LNCaP clone FGC (cell line): ENCODE results near the gene PPP1R3G.

ENCODE experiments used
- DNase-seq: peaks from one replicate; pipeline ENCODE4 v3.0.0-alpha.2; 2011; ENCODE audit warnings: low read depth
- H3K4me3 ChIP-seq: 2 replicates; pipeline ENCODE4 v1.5.1; 2011; ENCODE audit warnings: mild to moderate bottlenecking, low read depth, low read length, control low read depth
- TF ChIP-seq, protein P1 (sequence below): IDR thresholded peaks from 2 replicates; pipeline ENCODE4 v1.5.1; 2012; ENCODE audit warnings: mild to moderate bottlenecking; ENCODE audit not compliant: control insufficient read depth, insufficient read depth; ENCODE audit errors: extremely low read depth

Gene PPP1R3G

DNA sequence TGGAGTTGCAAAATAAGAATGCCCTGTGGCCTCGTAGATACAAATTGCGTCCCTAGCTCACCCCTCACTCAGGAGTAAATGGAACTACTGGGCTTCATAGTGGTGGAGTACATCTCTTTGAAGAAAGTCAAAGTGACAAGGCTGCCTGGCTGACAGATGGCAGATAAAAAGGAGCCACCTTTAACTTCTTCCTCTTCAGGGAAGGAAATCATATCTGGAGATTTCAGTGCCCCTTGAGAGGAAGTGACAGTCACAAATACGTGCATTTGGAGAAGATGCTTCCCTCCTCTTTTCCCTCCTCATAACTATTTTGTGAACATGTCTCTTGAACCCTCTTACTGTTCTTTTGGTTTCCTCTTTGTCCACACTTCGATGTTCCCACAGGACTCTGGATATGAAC lies 43.2 kb downstream of the PPP1R3G start:
- TF ChIP-seq, protein P1, sequence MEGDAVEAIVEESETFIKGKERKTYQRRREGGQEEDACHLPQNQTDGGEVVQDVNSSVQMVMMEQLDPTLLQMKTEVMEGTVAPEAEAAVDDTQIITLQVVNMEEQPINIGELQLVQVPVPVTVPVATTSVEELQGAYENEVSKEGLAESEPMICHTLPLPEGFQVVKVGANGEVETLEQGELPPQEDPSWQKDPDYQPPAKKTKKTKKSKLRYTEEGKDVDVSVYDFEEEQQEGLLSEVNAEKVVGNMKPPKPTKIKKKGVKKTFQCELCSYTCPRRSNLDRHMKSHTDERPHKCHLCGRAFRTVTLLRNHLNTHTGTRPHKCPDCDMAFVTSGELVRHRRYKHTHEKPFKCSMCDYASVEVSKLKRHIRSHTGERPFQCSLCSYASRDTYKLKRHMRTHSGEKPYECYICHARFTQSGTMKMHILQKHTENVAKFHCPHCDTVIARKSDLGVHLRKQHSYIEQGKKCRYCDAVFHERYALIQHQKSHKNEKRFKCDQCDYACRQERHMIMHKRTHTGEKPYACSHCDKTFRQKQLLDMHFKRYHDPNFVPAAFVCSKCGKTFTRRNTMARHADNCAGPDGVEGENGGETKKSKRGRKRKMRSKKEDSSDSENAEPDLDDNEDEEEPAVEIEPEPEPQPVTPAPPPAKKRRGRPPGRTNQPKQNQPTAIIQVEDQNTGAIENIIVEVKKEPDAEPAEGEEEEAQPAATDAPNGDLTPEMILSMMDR, result no peak
- H3K4me3 ChIP-seq, result no peak overlapping the region
- DNase-seq, result no peak

DNA sequence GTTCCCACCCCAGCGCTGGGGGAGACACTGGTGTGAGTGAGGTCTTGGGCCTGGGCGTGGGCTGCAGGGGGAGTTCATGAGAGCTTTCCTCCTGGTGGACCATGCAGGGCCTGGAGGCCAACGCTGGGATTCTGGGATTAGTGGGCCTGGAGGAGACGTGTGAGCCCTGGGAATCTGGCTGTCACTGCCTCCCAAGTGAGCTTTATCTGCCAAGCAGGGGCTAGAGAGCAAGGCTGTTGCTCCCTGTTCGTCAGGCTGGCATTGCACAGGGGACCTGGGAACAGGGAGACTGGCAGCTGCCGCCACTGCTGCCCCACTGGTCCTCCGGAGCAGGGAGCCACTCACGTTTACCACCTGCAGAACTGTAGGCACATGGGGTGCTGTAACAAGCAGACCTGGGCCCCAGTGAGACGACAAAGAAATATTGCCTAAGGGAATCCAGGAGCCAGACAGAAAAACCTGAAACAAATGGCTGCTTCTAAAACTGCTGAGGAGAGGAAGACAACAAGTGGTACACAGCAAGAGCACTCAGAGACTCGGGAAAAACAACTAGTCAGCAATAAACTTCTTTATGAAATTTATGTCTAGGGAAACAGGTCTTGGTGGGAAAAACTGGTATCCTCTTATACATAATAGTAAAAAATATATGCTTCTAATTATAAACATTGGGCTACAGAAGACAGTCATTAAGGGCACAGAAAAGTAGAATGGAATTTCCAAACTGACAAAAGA lies 45.2 kb downstream of the PPP1R3G start:
- no peak for DNase-seq
- TF ChIP-seq, protein P1, result no peak
- no peak overlapping the region for H3K4me3 ChIP-seq

DNA sequence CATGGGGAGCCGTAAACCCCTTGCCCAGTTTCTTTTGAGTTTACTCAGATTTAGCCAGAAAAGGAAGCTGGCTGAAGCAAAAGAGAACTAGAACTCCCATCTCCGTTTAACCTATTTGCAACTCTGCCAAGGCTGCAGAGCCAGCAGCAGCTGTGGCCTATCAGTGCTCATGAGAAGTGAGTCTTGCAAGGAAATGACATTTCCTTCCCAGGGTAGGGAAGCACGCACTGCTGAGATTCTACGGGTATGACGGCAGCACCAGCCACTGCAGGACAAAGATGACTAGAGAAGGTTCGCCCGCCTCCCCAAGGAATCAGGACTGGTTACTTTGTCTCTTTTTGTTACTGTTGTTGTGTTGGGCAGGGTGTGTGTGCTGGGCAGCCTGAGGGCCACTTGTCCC lies 47.6 kb downstream of the PPP1R3G start:
- no peak overlapping the region for H3K4me3 ChIP-seq
- DNase-seq, result no peak
- TF ChIP-seq, protein P1, result no peak

DNA sequence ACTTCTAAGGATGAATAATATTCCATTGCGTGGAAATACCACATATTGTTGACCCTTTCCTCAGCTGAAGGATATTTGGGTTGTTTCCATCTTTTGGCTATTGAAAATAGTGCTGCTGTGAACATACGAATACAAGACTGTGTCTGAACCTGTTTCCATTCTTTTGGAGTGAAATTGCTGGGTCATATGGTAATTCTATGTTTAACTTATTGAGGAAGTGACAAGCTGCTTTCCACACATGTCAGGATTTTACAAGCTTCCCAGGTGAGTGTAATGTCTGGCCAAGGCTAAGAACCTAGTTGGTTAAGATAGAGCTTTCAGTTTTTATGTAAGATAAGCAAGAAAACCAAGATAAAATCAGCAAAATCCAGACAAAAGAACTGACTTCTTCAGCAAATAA lies 48.8 kb downstream of the PPP1R3G start:
- TF ChIP-seq, protein P1, result no peak
- DNase-seq, result peak; percentile 65
- H3K4me3 ChIP-seq, result no peak overlapping the region

DNA sequence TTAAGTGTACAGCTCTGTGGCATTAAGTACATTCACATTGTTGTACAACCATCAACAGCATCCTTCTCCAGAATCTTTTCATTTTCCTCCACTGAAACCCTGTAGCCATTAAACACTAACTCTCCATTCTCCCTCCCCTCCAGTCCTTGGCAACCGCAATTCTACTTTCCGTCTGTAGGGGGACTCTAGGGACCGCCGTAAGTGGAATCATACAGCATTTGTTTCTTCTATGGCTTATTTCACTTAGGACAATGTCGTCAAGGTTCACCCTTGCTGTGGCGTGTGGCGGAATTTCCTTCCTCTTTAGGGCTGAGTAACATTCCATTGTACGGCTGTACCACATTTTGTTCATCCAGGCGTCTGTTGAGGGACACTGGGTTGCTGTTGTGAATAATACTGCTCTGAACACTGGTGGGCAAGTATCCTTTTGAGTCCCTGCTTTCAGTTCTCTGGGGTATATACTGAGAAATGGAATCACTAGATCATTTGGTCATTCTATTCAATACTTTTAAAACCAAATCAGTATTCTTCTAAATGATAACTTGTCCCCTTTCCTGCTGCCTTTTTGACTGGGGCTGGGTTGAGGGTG lies 50.7 kb downstream of the PPP1R3G start:
- no peak overlapping the region for H3K4me3 ChIP-seq
- no peak for DNase-seq
- TF ChIP-seq, protein P1, result peak; percentile 15; the same call in 1 of the 2 replicates

DNA sequence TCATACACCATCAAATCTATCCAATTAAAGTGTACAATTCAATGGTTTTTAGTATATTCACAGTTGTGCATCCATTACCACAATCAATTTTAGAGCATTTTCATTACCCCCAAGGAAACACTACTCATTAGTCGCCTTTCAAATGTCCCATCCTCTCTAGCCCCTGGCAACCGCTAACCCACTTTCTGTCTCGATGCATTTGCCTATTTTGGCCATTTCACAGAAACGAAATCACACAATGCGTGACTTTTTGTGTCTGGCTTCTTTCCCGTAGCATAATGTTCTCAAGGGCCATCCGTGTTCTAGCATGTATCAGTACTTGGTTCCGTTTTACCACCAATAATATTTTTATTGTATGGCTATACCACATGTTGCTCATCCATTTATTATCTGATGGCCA lies 51.7 kb downstream of the PPP1R3G start:
- no peak for DNase-seq
- no peak overlapping the region for H3K4me3 ChIP-seq

More for the DNA sequence above, 51.7 kb downstream of the PPP1R3G start:
- TF ChIP-seq, protein P1, result no peak
